Esophagus (tissue), 2 donors: ENCODE results near the gene UHMK1. TPM values are rescaled to one million over a fixed set of nuclear protein-coding genes. Genes with fewer than 3 reads are reported as not detected.
"Not testable (repeated sequence)": the region's sequence is repeated elsewhere in the genome, so short reads cannot be mapped to it uniquely, and the experiment has no call there.

ENCODE experiments used
- H3K27ac ChIP-seq, 2 donors: one replicate each; pipeline ENCODE4 v1.5.1; 2013; ENCODE audit warnings: low read depth in 2 of 2, mild to moderate bottlenecking in 2 of 2, inconsistent platforms in 1 of 2, low read length in 1 of 2, moderate library complexity in 1 of 2
- H3K27me3 ChIP-seq, 2 donors: one replicate each; pipeline ENCODE4 v1.6.1; 2013; ENCODE audit warnings: low read length in 2 of 2, control low read depth in 1 of 2, mild to moderate bottlenecking in 1 of 2; ENCODE audit not compliant: insufficient read depth in 2 of 2, control insufficient read depth in 1 of 2
- H3K36me3 ChIP-seq, 2 donors: one replicate each; pipeline ENCODE4 v1.6.1; 2013; ENCODE audit warnings: low read length in 1 of 2; ENCODE audit not compliant: control insufficient read depth in 2 of 2, insufficient read depth in 2 of 2
- H3K4me1 ChIP-seq, 2 donors: one replicate each; pipeline ENCODE4 v1.6.1; 2013; ENCODE audit warnings: low read length in 1 of 2; ENCODE audit not compliant: control insufficient read depth in 2 of 2, insufficient read depth in 2 of 2
- H3K4me3 ChIP-seq, 2 donors: one replicate each; pipeline ENCODE4 v1.5.1; 2013; ENCODE audit warnings: low read length in 2 of 2, mild to moderate bottlenecking in 2 of 2, low read depth in 1 of 2, moderate library complexity in 1 of 2
- H3K9me3 ChIP-seq, 2 donors: one replicate each; pipeline ENCODE4 v1.6.1; 2013; ENCODE audit warnings: mild to moderate bottlenecking in 2 of 2, low read depth in 1 of 2, low read length in 1 of 2, moderate library complexity in 1 of 2; ENCODE audit not compliant: control insufficient read depth in 2 of 2, insufficient read depth in 1 of 2
- WGBS, 2 donors: extraction: QIAGEN DNeasy Blood & Tissue Kit; methylation state at CpG; one replicate each; pipeline ENCODE4 v1.1.7; 2013; 5-methylcytosine and 5-hydroxymethylcytosine counted together
- polyA plus RNA-seq, 2 donors: library from polyadenylated mRNA; stranded (reverse); fragments of 200-250 nt; gene quantifications; one replicate each; pipeline ENCODE4 v1.2.3, GENCODE V29; 2013
- donor health status: healthy with polysubstance abuse.
- donor health status: Bipolar disorder and iron deficiency.

UHMK1 gene, protein sequence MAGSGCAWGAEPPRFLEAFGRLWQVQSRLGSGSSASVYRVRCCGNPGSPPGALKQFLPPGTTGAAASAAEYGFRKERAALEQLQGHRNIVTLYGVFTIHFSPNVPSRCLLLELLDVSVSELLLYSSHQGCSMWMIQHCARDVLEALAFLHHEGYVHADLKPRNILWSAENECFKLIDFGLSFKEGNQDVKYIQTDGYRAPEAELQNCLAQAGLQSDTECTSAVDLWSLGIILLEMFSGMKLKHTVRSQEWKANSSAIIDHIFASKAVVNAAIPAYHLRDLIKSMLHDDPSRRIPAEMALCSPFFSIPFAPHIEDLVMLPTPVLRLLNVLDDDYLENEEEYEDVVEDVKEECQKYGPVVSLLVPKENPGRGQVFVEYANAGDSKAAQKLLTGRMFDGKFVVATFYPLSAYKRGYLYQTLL
- polyA plus RNA-seq: 1 to 10 TPM; 6.9 to 7.4 TPM

- Histone ChIP-seq H3K4me1 (peaks cover 0 to 3% of the 10 kb centered on the region in 2 donors), H3K4me3 (peak within 1 kb of the TSS; percentile 94 to 100), H3K36me3 (peaks cover 4 to 6% of the 10 kb centered on the region in 2 donors), H3K9me3 (no peaks in the 10 kb centered on the region), H3K27ac (peak within 1 kb of the TSS; percentile 97 to 98), H3K27me3 (no peaks in the 10 kb centered on the region)
- 0% methylated on average over 55 to 61 of the region's 61 CpGs for WGBS, 2 donors
These were observed at the start of gene UHMK1 for GRCh38 chr1:162497723-162498495. TSS of gene UHMK1 (plus strand) at chr1:162497818. CDS start at chr1:162498001, 183 bp downstream.

DNA sequence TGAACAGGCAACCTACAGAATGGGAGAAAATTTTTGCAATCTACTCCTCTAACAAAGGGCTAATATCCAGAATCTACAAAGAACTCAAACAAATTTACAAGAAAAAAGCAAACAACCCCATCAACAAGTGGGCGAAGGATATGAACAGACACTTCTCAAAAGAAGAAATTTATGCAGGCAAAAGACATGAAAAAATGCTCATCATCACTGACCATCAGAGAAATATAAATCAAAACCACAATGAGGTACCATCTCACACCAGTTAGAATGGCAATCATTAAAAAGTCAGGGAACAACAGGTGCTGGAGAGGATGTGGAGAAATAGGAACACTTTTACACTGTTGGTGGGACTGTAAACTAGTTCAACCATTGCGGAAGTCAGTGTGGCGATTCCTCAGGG is 43.3 kb upstream of the UHMK1 start:
- WGBS, 2 donors: 100% methylated on average over 1 of the region's 3 CpGs
- not testable (repeated sequence) for H3K9me3 ChIP-seq

DNA sequence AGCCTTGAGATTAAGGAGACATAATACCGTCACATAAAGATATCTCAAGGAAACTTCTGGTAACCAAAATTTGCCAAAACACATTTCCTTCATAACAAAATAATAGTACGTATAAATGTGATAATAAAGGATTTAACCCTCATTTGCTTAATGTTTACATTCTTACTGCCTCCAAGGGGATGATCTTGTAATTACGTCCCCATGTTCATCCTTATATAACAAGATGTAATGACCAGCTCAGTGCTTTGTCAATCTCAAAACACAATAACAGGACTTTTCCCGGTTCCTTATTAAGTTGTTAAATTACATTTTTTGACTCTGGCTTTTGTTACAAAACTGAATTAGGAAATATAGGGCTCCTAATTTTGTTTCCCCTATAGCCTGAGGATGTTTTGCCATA is 41.3 kb upstream of the UHMK1 start:
- H3K27me3 ChIP-seq: no peaks in the 10 kb centered on the region
- no peaks in the 10 kb centered on the region for H3K9me3 ChIP-seq
- H3K4me3 ChIP-seq: no peak overlapping the region
- no peak overlapping the region for H3K27ac ChIP-seq
- 81 to 82% methylated on average over 4 of the region's 4 CpGs for whole genome bisulfite sequencing, 2 donors
- H3K4me1 ChIP-seq: no peaks in the 10 kb centered on the region
- no peaks in the 10 kb centered on the region for H3K36me3 ChIP-seq

More for the DNA sequence above, 43.3 kb upstream of the UHMK1 start:
- not testable (repeated sequence) for H3K27ac ChIP-seq, H3K4me1 ChIP-seq, H3K4me3 ChIP-seq, H3K27me3 ChIP-seq, H3K36me3 ChIP-seq

DNA sequence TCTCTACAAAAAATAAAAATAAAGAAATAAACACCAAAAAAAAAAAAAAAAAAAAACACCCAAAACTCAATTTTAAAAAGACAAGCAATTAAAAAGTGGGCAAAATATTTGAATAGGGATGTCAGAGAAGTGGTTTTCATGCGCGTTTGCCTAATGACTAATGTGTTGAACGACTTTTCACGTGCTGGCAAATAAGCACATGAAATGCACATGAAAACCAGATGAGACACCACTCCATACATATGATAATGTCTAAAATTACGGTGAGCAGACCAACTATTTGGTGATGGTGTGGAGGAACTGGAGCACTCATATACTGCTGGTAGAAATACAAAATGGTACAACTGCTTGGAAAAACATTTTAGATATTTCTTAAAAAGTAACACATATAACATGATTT is 39.4 kb upstream of the UHMK1 start:
- no peak overlapping the region for H3K4me3 ChIP-seq
- no peaks in the 10 kb centered on the region for H3K4me1 ChIP-seq
- H3K9me3 ChIP-seq: no peaks in the 10 kb centered on the region
- 90 to 94% methylated on average over 5 of the region's 5 CpGs for WGBS, 2 donors
- no peaks in the 10 kb centered on the region for H3K36me3 ChIP-seq
- H3K27me3 ChIP-seq: no peaks in the 10 kb centered on the region
- no peak overlapping the region for H3K27ac ChIP-seq

DNA sequence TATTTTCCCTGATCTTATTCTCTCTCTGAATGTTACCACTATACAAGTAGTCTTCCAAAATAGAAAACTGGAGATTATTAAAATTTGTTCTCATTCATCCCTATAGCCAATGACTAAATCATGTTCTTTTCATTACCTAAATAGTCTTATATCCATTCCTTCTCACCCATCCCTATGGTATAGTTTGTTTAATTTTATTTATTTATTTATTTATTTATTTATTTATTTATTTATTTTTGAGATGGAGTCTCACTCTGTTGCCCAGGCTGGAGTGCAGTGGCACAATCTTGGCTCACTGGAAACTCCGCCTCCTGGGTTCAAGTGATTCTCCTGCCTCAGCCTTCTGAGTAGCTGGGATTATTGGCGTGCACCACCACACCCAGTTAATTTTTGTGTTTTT is 35.2 kb upstream of the UHMK1 start:
- not testable (repeated sequence) for H3K9me3 ChIP-seq, H3K4me3 ChIP-seq, H3K27ac ChIP-seq, H3K36me3 ChIP-seq, H3K27me3 ChIP-seq, H3K4me1 ChIP-seq
- WGBS, 2 donors: 93 to 95% methylated on average over 2 of the region's 2 CpGs

GRCh38 chr1:162463021-162463420 is 34.6 kb upstream of the UHMK1 start:
- WGBS, 2 donors: 31 to 33% methylated on average over 1 of the region's 1 CpG
- no peak overlapping the region for H3K4me3 ChIP-seq
- no peak overlapping the region for H3K27ac ChIP-seq
- H3K4me1 ChIP-seq: no peaks in the 10 kb centered on the region
- H3K36me3 ChIP-seq: no peaks in the 10 kb centered on the region
- H3K27me3 ChIP-seq: no peaks in the 10 kb centered on the region
- no peaks in the 10 kb centered on the region for H3K9me3 ChIP-seq

DNA sequence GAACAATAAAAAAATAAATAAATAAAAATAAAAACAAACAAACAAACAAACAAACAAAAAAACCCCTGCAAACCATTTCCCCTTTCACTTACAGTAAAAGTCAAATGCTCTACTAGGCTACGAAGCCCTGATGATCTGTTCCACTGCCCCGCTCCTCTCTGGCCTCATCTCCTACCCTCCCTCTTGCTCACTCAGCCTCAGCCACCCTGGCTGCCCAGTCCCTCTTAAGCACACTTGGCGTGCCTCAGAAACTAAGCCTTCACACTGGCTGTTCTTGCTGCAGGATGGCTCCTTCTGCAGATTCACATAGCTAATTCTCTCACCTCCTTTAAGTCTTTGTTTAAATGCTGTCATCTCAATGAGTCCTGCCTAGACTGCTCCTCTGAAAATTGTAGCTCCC is 30.8 kb upstream of the UHMK1 start:
- Histone ChIP-seq H3K9me3 (no peaks in the 10 kb centered on the region), H3K27me3 (no peaks in the 10 kb centered on the region), H3K4me1 (no peaks in the 10 kb centered on the region), H3K36me3 (no peaks in the 10 kb centered on the region), H3K27ac (no peak overlapping the region), H3K4me3 (no peak overlapping the region)
- WGBS, 2 donors: 88 to 92% methylated on average over 3 of the region's 3 CpGs

DNA sequence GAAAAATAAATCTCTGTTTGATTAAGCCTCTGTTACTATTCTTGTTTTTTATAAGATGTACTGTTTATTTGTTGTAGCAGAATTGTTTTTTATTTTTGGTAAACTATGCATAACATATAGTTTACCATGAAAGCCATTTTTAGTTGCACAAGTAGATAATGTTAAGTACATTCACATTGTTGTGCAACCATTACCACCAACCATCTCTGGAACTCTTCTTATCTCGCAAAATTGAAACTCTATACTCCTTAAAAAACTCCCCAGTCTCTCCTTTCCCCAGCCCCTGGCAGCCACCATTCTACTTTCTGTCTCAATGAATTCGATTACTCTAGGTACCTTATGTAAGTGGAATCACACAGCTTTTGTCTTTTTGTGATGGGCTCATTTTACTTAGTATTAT is 27.4 kb upstream of the UHMK1 start:
- Histone ChIP-seq H3K9me3 (no peaks in the 10 kb centered on the region), H3K27me3 (no peaks in the 10 kb centered on the region), H3K4me3 (no peak overlapping the region), H3K27ac (no peak overlapping the region), H3K4me1 (no peaks in the 10 kb centered on the region), H3K36me3 (no peaks in the 10 kb centered on the region)
- 49 to 51% methylated on average over 2 of the region's 2 CpGs for WGBS, 2 donors

DNA sequence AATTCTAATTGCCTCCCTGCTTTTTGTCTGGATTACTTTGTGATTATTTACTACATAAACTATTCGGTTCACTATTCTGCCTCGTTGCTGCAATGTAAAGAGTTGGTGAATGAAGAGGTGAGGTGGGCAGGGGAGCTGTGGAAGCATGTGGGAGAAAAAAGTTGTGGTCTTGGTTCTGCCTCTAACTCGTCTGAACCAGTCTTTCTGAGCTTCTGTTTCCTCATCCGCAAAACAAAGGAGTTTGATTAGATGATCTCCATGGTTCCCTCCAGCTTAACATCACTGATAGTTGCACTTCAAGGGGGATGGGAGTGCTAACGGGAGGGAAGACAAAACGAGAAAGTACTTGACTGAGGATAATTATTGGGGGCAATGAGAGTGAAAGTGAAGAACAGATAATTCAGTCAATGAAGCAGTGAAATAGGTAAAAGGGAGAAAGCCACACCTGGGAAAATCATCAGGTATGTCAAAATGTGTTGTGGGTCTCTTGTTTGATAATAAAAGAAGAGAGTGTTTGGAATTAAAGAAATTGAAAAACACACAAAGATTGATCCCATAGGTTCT is 26.2 kb upstream of the UHMK1 start:
- H3K4me3 ChIP-seq: no peak overlapping the region

More for the DNA sequence above, 26.2 kb upstream of the UHMK1 start:
- H3K36me3 ChIP-seq: no peaks in the 10 kb centered on the region
- no peak overlapping the region for H3K27ac ChIP-seq
- 41 to 51% methylated on average over 6 of the region's 6 CpGs for WGBS, 2 donors
- H3K9me3 ChIP-seq: no peaks in the 10 kb centered on the region
- no peaks in the 10 kb centered on the region for H3K4me1 ChIP-seq
- no peaks in the 10 kb centered on the region for H3K27me3 ChIP-seq
